K562 (cell line): ENCODE measurements around the gene RALB. TPM values are rescaled to one million over a fixed set of nuclear protein-coding genes. Genes with fewer than 3 reads are reported as not detected.

Source experiments
- CBFB ChIP-seq: sonication (generic); formaldehyde crosslinking; IDR thresholded peaks from 2 replicates; pipeline ENCODE4 v1.4.0; 2020; ENCODE audit warnings: mild to moderate bottlenecking, missing genetic modification reagents
- DPF2 ChIP-seq: fragments of 450-650 bp; IDR thresholded peaks from 2 replicates; pipeline ENCODE4 v1.6.1; 2016
- GTF2F1 ChIP-seq: IDR thresholded peaks from 2 replicates; pipeline ENCODE4 v1.6.1; 2011; ENCODE audit warnings: low read depth, low read length, improper control_type of control experiment
- HDAC1 ChIP-seq, 2 experiments: fragments of 450-650 bp; IDR thresholded peaks; 2 replicates each; pipeline ENCODE4 v1.6.1; 2016 to 2017; ENCODE audit warnings: inconsistent platforms in 1 of 2, mild to moderate bottlenecking in 1 of 2, moderate library complexity in 1 of 2
- HNRNPK ChIP-seq: fragments of 200-400 bp; formaldehyde crosslinking; IDR thresholded peaks from one replicate; pipeline ENCODE4 v1.6.1; 2018; ENCODE audit warnings: mild to moderate bottlenecking, low read depth, low read length; ENCODE audit not compliant: poor library complexity, severe bottlenecking
- KAT7 ChIP-seq: sonication (generic); formaldehyde crosslinking; IDR thresholded peaks from 2 replicates; pipeline ENCODE4 v1.8.0; 2022; ENCODE audit warnings: missing genetic modification reagents, mild to moderate bottlenecking, borderline replicate concordance
- KDM5B ChIP-seq: fragments of 200-600 bp; sonication (generic); IDR thresholded peaks from 2 replicates; pipeline ENCODE4 v1.6.1; 2012; ENCODE audit warnings: low read depth, mild to moderate bottlenecking, moderate library complexity, low read length, control low read depth, inconsistent platforms; ENCODE audit not compliant: insufficient replicate concordance
- MYBL2 ChIP-seq, 2 experiments: fragments of 450-650 bp in 1 of 2; sonication (generic) in 1 of 2; formaldehyde crosslinking in 1 of 2; IDR thresholded peaks; 2 replicates each; pipeline versions ENCODE4 v1.6.1 to v1.8.1; 2017 to 2022; ENCODE audit warnings: borderline replicate concordance in 1 of 2, inconsistent platforms in 1 of 2, low read depth in 1 of 2, mild to moderate bottlenecking in 1 of 2, missing genetic modification reagents in 1 of 2, moderate library complexity in 1 of 2
- NCOA4 ChIP-seq: fragments of 450-650 bp; IDR thresholded peaks from 2 replicates; pipeline ENCODE4 v1.6.1; 2018; ENCODE audit warnings: mild to moderate bottlenecking; ENCODE audit not compliant: partially characterized antibody
- NELFE ChIP-seq: IDR thresholded peaks from 2 replicates; pipeline ENCODE4 v1.6.1; 2011; ENCODE audit warnings: mild to moderate bottlenecking; ENCODE audit not compliant: insufficient read depth, insufficient read length
- NR3C1 ChIP-seq: sonication (generic); formaldehyde crosslinking; IDR thresholded peaks from 2 replicates; pipeline ENCODE4 v1.8.1; 2022; ENCODE audit warnings: missing genetic modification reagents
- PURB ChIP-seq: sonication (generic); formaldehyde crosslinking; IDR thresholded peaks from 2 replicates; pipeline ENCODE4 v1.9.0; 2021; ENCODE audit warnings: low read depth, mild to moderate bottlenecking, missing genetic modification reagents
- RCOR1 ChIP-seq, 2 experiments: IDR thresholded peaks; 2 replicates each; pipeline ENCODE4 v1.6.1; 2012; ENCODE audit warnings: low read depth in 2 of 2, low read length in 2 of 2, borderline replicate concordance in 1 of 2, improper control_type of control experiment in 1 of 2
- RHOXF2B ChIP-seq: fragments of 250-450 bp; sonication (Bioruptor Pico); conservative IDR thresholded peaks from 2 replicates; pipeline ENCODE4 v1.5.1; 2021
- SMAD4 ChIP-seq: fragments of 250-450 bp; sonication (Bioruptor Pico); conservative IDR thresholded peaks from 2 replicates; pipeline ENCODE4 v1.8.0; 2021; ENCODE audit warnings: inconsistent platforms, mild to moderate bottlenecking, moderate library complexity
- SMARCE1 ChIP-seq: fragments of 450-650 bp; IDR thresholded peaks from 2 replicates; pipeline ENCODE4 v1.7.1; 2016; ENCODE audit warnings: mild to moderate bottlenecking
- U2AF1 ChIP-seq: fragments of 200-400 bp; formaldehyde crosslinking; optimal IDR thresholded peaks from 2 replicates; pipeline ENCODE3; 2017; ENCODE audit warnings: mild to moderate bottlenecking, low read depth, low read length, moderate library complexity
- ZFPM2 ChIP-seq: fragments of 250-450 bp; sonication (Bioruptor Pico); IDR thresholded peaks from 2 replicates; pipeline ENCODE4 v1.5.1; 2022; ENCODE audit warnings: mild to moderate bottlenecking
- ZKSCAN8 ChIP-seq: fragments of 200-800 bp; sonication (Bioruptor generic); IDR thresholded peaks from 2 replicates; pipeline ENCODE4 v1.6.1; 2016; ENCODE audit warnings: missing genetic modification characterization, missing compliant biosample characterization
- ZNF212 ChIP-seq: fragments of 450-650 bp; formaldehyde crosslinking; IDR thresholded peaks from 2 replicates; pipeline ENCODE4 v1.4.0; 2020; ENCODE audit warnings: mild to moderate bottlenecking
- ZNF217 ChIP-seq: sonication (generic); formaldehyde crosslinking; IDR thresholded peaks from 2 replicates; pipeline ENCODE4 v1.8.0; 2022; ENCODE audit warnings: mild to moderate bottlenecking, missing genetic modification reagents
- ZNF224 ChIP-seq: sonication (generic); formaldehyde crosslinking; IDR thresholded peaks from 2 replicates; pipeline ENCODE4 v1.8.0; 2022; ENCODE audit warnings: mild to moderate bottlenecking, missing genetic modification reagents
- ZNF274 ChIP-seq: IDR thresholded peaks from 2 replicates; pipeline ENCODE4 v1.6.1; 2011; ENCODE audit warnings: low read depth, mild to moderate bottlenecking, low read length, moderate library complexity, borderline replicate concordance
- ZNF3 ChIP-seq: fragments of 250-450 bp; sonication (Bioruptor Pico); IDR thresholded peaks from 2 replicates; pipeline ENCODE4 v1.5.0; 2021; ENCODE audit warnings: mild to moderate bottlenecking, moderate library complexity
- ZNF589 ChIP-seq: fragments of 200-800 bp; sonication (Bioruptor generic); IDR thresholded peaks from 2 replicates; pipeline ENCODE4 v1.6.1; 2016; ENCODE audit warnings: low read depth, missing genetic modification characterization, missing compliant biosample characterization
- ZNF785 ChIP-seq: fragments of 250-450 bp; sonication (Bioruptor Pico); IDR thresholded peaks from 2 replicates; pipeline ENCODE4 v1.4.0; 2020; ENCODE audit warnings: mild to moderate bottlenecking
- polyA plus RNA-seq, 8 experiments: library from polyadenylated mRNA; depleted of rRNA in 4 of 8; stranded (reverse) in 5 of 8; unstranded in 3 of 8; fragments of >200 nt; fragmentation: Nextera tagmentation in 2 of 8; fragmentation: Illumina TruSeq in 1 of 8; extraction: Ambion mirVana in 2 of 8; extraction: Trizol in 1 of 8; gene quantifications; 2 replicates each; pipeline versions ENCODE4 v1.2.1 to v1.2.3, GENCODE V29; 2011 to 2014; ENCODE audit warnings: inconsistent platforms in 1 of 8, missing spikeins in 1 of 8
- total RNA-seq, 7 experiments: library from RNA; depleted of rRNA in 6 of 7; stranded (reverse); fragments of >200 nt in 6 of 7; fragmentation: Illumina TruSeq in 2 of 7; extraction: Trizol in 2 of 7; gene quantifications; 2 replicates each; pipeline versions ENCODE4 v1.2.1 to v1.2.3, GENCODE V29; 2011 to 2021; ENCODE audit warnings: low replicate concordance in 1 of 7
- TF ChIP-seq, protein P1 (sequence below): fragments of 450-650 bp; IDR thresholded peaks from 2 replicates; pipeline ENCODE4 v1.6.1; 2016; ENCODE audit warnings: low read depth, mild to moderate bottlenecking, moderate library complexity
- TF ChIP-seq, protein P2 (sequence below): sonication (generic); formaldehyde crosslinking; IDR thresholded peaks from 2 replicates; pipeline ENCODE4 v1.8.0; 2022; ENCODE audit warnings: missing genetic modification reagents, mild to moderate bottlenecking, borderline replicate concordance
- TF ChIP-seq, protein P3 (sequence below): fragments of 250-450 bp; sonication (Bioruptor Pico); IDR thresholded peaks from 2 replicates; pipeline ENCODE4 v1.8.0; 2021; ENCODE audit warnings: moderate library complexity, mild to moderate bottlenecking, inconsistent platforms

Gene RALB
- total and polyA plus RNA-seq, 9 of the 15 experiments (the other 6 are each of a cell fraction or from before 2014, with no cell fraction given): 14.8 to 65.6 (median 38.4) TPM

DNA sequence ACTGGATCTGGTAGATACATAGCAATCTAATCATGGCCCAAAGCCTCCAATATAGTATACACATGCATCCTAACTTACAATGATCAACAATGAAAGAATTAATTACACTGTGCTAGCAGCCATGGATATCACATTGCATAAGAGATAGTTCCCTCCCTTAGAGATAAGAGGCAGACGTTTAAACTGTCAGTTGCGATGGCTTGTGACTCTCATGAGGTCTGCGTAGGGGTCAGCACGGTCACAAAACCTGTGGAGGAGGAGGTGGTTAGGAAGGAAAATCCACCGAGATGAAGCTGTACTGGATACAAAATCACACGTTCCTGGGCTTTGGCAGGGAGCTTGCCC is 800 bp upstream of the RALB start (continued):
- TF ChIP-seq, protein P1, sequence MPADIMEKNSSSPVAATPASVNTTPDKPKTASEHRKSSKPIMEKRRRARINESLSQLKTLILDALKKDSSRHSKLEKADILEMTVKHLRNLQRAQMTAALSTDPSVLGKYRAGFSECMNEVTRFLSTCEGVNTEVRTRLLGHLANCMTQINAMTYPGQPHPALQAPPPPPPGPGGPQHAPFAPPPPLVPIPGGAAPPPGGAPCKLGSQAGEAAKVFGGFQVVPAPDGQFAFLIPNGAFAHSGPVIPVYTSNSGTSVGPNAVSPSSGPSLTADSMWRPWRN: 0 out of 2 replicates have a peak, but pooled peaks have one; percentile 34
- TF ChIP-seq CBFB (no peak), U2AF1 (no peak), ZNF274 (no peak), ZNF589 (CRISPR knock-in tag) (no peak), NR3C1 (no peak), MYBL2 (IDR thresholded peaks at IDR 0.05; ENCODE audit: low read depth) (no peak), MYBL2 (CRISPR knock-in tag; IDR thresholded peaks at IDR 0.05; ENCODE audit: borderline replicate concordance) (no peak), ZNF212 (CRISPR knock-in tag) (no peak), HDAC1 (IDR thresholded peaks at IDR 0.05) (peak in 1 of 2 experiments; percentile 43; a peak in 1 of 4 replicates), HNRNPK (no peak), ZNF224 (CRISPR knock-in tag) (no peak), RCOR1 (IDR thresholded peaks at IDR 0.05; ENCODE audit: borderline replicate concordance in 1 of 2, low read depth in 2 of 2, low read length in 2 of 2) (peak in 1 of 2 experiments; percentile 79; a peak in 2 of 4 replicates), ZNF785 (CRISPR knock-in tag) (no peak), KDM5B (peak; percentile 41), SMARCE1 (peak; percentile 64; the same call in 1 of the 2 replicates), DPF2 (peak; percentile 75), ZNF3 (CRISPR knock-in tag) (no peak), GTF2F1 (no peak), ZFPM2 (CRISPR knock-in tag) (no peak), PURB (no peak), NELFE (no peak), ZNF217 (CRISPR knock-in tag) (no peak), KAT7 (peak; percentile 36; the same call in 1 of the 2 replicates), NCOA4 (no peak), ZKSCAN8 (no peak), SMAD4 (CRISPR knock-in tag) (no peak), RHOXF2B (no peak)
- TF ChIP-seq, protein P2, sequence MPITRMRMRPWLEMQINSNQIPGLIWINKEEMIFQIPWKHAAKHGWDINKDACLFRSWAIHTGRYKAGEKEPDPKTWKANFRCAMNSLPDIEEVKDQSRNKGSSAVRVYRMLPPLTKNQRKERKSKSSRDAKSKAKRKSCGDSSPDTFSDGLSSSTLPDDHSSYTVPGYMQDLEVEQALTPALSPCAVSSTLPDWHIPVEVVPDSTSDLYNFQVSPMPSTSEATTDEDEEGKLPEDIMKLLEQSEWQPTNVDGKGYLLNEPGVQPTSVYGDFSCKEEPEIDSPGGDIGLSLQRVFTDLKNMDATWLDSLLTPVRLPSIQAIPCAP (CRISPR knock-in tag): no peak
- TF ChIP-seq, protein P3, sequence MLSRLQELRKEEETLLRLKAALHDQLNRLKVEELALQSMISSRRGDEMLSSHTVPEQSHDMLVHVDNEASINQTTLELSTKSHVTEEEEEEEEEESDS (CRISPR knock-in tag): no peak
